Neural cell (in vitro differentiated cells): Measurements from ENCODE around the gene SOX5. TPM values are rescaled to one million over a fixed set of nuclear protein-coding genes. Genes with fewer than 3 reads are reported as not detected.

Source experiments
- H2AFZ ChIP-seq: fragments of 200-600, 300-800 bp; sonication (generic), shearing (Covaris generic); 2 replicates; pipeline ENCODE4 v1.6.0; 2014; ENCODE audit warnings: low read depth, mild to moderate bottlenecking, antibody characterized with exemption, low read length, moderate library complexity
- H3F3A ChIP-seq: fragments of 200-600 bp; shearing (Covaris generic); 2 replicates; pipeline ENCODE4 v1.6.1; 2016; ENCODE audit warnings: mild to moderate bottlenecking, moderate library complexity, mixed read lengths, antibody characterized with exemption, low read length; ENCODE audit not compliant: insufficient read depth, poor library complexity, severe bottlenecking
- H3K27ac ChIP-seq: fragments of 200-600, 300-800 bp; sonication (generic), shearing (Covaris generic); 2 replicates; pipeline ENCODE4 v1.5.1; 2014; ENCODE audit warnings: mild to moderate bottlenecking, low read length, moderate library complexity
- H3K27me3 ChIP-seq: fragments of 300-800, 200-600 bp; sonication (generic), shearing (Covaris generic); 2 replicates; pipeline ENCODE4 v1.6.0; 2014; ENCODE audit warnings: mild to moderate bottlenecking, low read depth, low read length, moderate library complexity; ENCODE audit not compliant: insufficient read depth
- H3K36me3 ChIP-seq: fragments of 300-800, 200-600 bp; sonication (generic), shearing (Covaris generic); 2 replicates; pipeline ENCODE4 v1.5.1; 2014; ENCODE audit warnings: mild to moderate bottlenecking, antibody characterized with exemption, low read length, moderate library complexity; ENCODE audit not compliant: insufficient read depth
- H3K4me2 ChIP-seq: fragments of 300-800, 200-600 bp; sonication (generic), shearing (Covaris generic); 2 replicates; pipeline ENCODE4 v1.6.0; 2014; ENCODE audit warnings: mild to moderate bottlenecking, low read length
- H3K4me3 ChIP-seq: fragments of 300-800, 200-600 bp; sonication (generic), shearing (Covaris generic); 2 replicates; pipeline ENCODE4 v1.5.1; 2014; ENCODE audit warnings: mild to moderate bottlenecking, low read length, moderate library complexity
- H3K79me2 ChIP-seq: fragments of 200-600 bp; shearing (Covaris generic); replicated peaks from 2 replicates; pipeline ENCODE4 v1.6.0; 2014; ENCODE audit warnings: mild to moderate bottlenecking, low read length, moderate library complexity; ENCODE audit not compliant: insufficient read depth
- H3K9ac ChIP-seq: fragments of 300-800, 200-600 bp; sonication (generic), shearing (Covaris generic); 2 replicates; pipeline ENCODE4 v1.6.1; 2016; ENCODE audit warnings: mild to moderate bottlenecking, low read length, mixed read lengths
- H3K9me2 ChIP-seq: fragments of 200-600 bp; shearing (Covaris generic); 2 replicates; pipeline ENCODE4 v1.6.1; 2016; ENCODE audit warnings: mild to moderate bottlenecking, low read length, mixed read lengths; ENCODE audit not compliant: insufficient read depth
- H3K9me3 ChIP-seq: fragments of 200-600, 300-800 bp; sonication (generic), shearing (Covaris generic); 2 replicates; pipeline ENCODE4 v1.6.1; 2016; ENCODE audit warnings: mild to moderate bottlenecking, mixed run types, low read length, moderate library complexity, mixed read lengths
- H4K20me1 ChIP-seq: fragments of 200-600 bp; shearing (Covaris generic); 2 replicates; pipeline ENCODE4 v1.6.1; 2016; ENCODE audit warnings: mild to moderate bottlenecking, mixed run types; ENCODE audit not compliant: insufficient read depth
- CTCF ChIP-seq: fragments of 450-650 bp; IDR thresholded peaks from 2 replicates; pipeline ENCODE4 v1.5.1; 2014; ENCODE audit warnings: antibody characterized with exemption, mild to moderate bottlenecking, moderate library complexity; ENCODE audit not compliant: poor library complexity, severe bottlenecking
- EP300 ChIP-seq: fragments of 450-650 bp; conservative IDR thresholded peaks from 2 replicates; pipeline ENCODE4 v1.6.1; 2014; ENCODE audit warnings: antibody characterized with exemption, mild to moderate bottlenecking, moderate library complexity; ENCODE audit not compliant: poor library complexity, severe bottlenecking
- EZH2 ChIP-seq: fragments of 200-600, 300-800 bp; shearing (Covaris generic), sonication (generic); IDR thresholded peaks from 2 replicates; pipeline ENCODE4 v1.6.1; 2014; ENCODE audit warnings: antibody characterized with exemption, low read length, borderline replicate concordance, mild to moderate bottlenecking; ENCODE audit not compliant: insufficient read depth, poor library complexity, severe bottlenecking
- MXI1 ChIP-seq: fragments of 450-650 bp; conservative IDR thresholded peaks from 2 replicates; pipeline ENCODE4 v1.6.1; 2014; ENCODE audit warnings: antibody characterized with exemption, mild to moderate bottlenecking; ENCODE audit not compliant: poor library complexity, severe bottlenecking
- POLR2AphosphoS5 ChIP-seq: IDR thresholded peaks from 2 replicates; pipeline ENCODE4 v1.6.1; 2012
- RAD21 ChIP-seq: fragments of 450-650 bp; conservative IDR thresholded peaks from 2 replicates; pipeline ENCODE4 v1.6.1; 2014; ENCODE audit warnings: antibody characterized with exemption, mild to moderate bottlenecking, moderate library complexity
- REST ChIP-seq: IDR thresholded peaks from 2 replicates; pipeline ENCODE4 v1.6.1; 2012; ENCODE audit warnings: borderline replicate concordance
- SMC3 ChIP-seq: fragments of 450-650 bp; conservative IDR thresholded peaks from 2 replicates; pipeline ENCODE4 v1.6.1; 2014; ENCODE audit warnings: antibody characterized with exemption, mild to moderate bottlenecking, moderate library complexity; ENCODE audit not compliant: poor library complexity
- TAF1 ChIP-seq: IDR thresholded peaks from 2 replicates; pipeline ENCODE4 v1.6.1; 2012; ENCODE audit warnings: low read depth
- polyA plus RNA-seq: library from polyadenylated mRNA; depleted of rRNA; stranded (reverse); fragments of >200 nt; gene quantifications from 2 replicates; pipeline ENCODE4 v1.2.3, GENCODE V29; 2014

Gene SOX5
- polyA plus RNA-seq, 1 donor from 2014 or later, result 1.8 TPM

- no peaks in the 10 kb centered on the region for H3K36me3 ChIP-seq
- no peak overlapping the region for H2AFZ ChIP-seq
- H3K9ac ChIP-seq, result no peak overlapping the region
- H3K4me3 ChIP-seq, result no peak overlapping the region
- H3K79me2 ChIP-seq, result no peaks in the 10 kb centered on the region
- no peaks in the 10 kb centered on the region for H4K20me1 ChIP-seq
- H3K27ac ChIP-seq, result no peak overlapping the region
- no peaks in the 10 kb centered on the region for H3F3A ChIP-seq
- H3K4me2 ChIP-seq, result no peak overlapping the region
- no peaks in the 10 kb centered on the region for H3K9me2 ChIP-seq
- no peaks in the 10 kb centered on the region for H3K9me3 ChIP-seq
- no peaks in the 10 kb centered on the region for H3K27me3 ChIP-seq
- no peak for TF ChIP-seq TAF1
- no peak for TF ChIP-seq RAD21
- no peak for TF ChIP-seq SMC3
- TF ChIP-seq EZH2, result no peak
- TF ChIP-seq REST, result no peak
Measured at GRCh38 chr12:23535441-23535840, 414.0 kb downstream of the SOX5 start.

GRCh38 chr12:23534196-23534595 is 415.3 kb downstream of the SOX5 start:
- Histone ChIP-seq H3K9me2 (no peaks in the 10 kb centered on the region), H4K20me1 (no peaks in the 10 kb centered on the region), H3K9me3 (no peaks in the 10 kb centered on the region), H3K27me3 (no peaks in the 10 kb centered on the region), H2AFZ (no peak overlapping the region), H3K4me2 (no peak overlapping the region), H3K27ac (no peak overlapping the region), H3K9ac (no peak overlapping the region), H3K36me3 (no peaks in the 10 kb centered on the region), H3K79me2 (no peaks in the 10 kb centered on the region), H3F3A (no peaks in the 10 kb centered on the region), H3K4me3 (no peak overlapping the region)
- no peak for TF ChIP-seq SMC3
- TF ChIP-seq EZH2, result no peak
- TF ChIP-seq MXI1, result no peak
- no peak for TF ChIP-seq POLR2AphosphoS5
- no peak for TF ChIP-seq REST
- no peak for TF ChIP-seq CTCF
- no peak for TF ChIP-seq TAF1
- no peak for TF ChIP-seq EP300
- TF ChIP-seq RAD21, result no peak
